ENCODE data around the gene FMN1. TPM values are rescaled to one million over a fixed set of nuclear protein-coding genes. Genes with fewer than 3 reads are reported as not detected.

Gene FMN1
- total and polyA plus RNA-seq, 7 donors: 3.0 to 19.9 (median 6.7) TPM

GRCh38 chr15:32767236-32767635 lies 427.3 kb downstream of the FMN1 start:
- no peaks in the 10 kb centered on the region for H3K36me3 ChIP-seq
- H3K4me3 ChIP-seq: no peak overlapping the region
- 77 to 95% methylated on average over 1 of the region's 1 CpG for WGBS, 2 donors
- H3K27ac ChIP-seq: no peak overlapping the region
- no peaks in the 10 kb centered on the region for H3K27me3 ChIP-seq
- H3K4me1 ChIP-seq: no peaks in the 10 kb centered on the region
- H3K9me3 ChIP-seq: no peaks in the 10 kb centered on the region
- intact Hi-C loops (cut with DNase I): no loop called here
- no peak for TF ChIP-seq POLR2AphosphoS5 (IDR thresholded peaks at IDR 0.05)
- TF ChIP-seq, protein P1, sequence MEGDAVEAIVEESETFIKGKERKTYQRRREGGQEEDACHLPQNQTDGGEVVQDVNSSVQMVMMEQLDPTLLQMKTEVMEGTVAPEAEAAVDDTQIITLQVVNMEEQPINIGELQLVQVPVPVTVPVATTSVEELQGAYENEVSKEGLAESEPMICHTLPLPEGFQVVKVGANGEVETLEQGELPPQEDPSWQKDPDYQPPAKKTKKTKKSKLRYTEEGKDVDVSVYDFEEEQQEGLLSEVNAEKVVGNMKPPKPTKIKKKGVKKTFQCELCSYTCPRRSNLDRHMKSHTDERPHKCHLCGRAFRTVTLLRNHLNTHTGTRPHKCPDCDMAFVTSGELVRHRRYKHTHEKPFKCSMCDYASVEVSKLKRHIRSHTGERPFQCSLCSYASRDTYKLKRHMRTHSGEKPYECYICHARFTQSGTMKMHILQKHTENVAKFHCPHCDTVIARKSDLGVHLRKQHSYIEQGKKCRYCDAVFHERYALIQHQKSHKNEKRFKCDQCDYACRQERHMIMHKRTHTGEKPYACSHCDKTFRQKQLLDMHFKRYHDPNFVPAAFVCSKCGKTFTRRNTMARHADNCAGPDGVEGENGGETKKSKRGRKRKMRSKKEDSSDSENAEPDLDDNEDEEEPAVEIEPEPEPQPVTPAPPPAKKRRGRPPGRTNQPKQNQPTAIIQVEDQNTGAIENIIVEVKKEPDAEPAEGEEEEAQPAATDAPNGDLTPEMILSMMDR (IDR thresholded peaks at IDR 0.05): no peak
- no peak for TF ChIP-seq POLR2A (IDR thresholded peaks at IDR 0.05)
- TF ChIP-seq EP300 (IDR thresholded peaks at IDR 0.05): no peak
- DNase-seq: no peak

- no peaks in the 10 kb centered on the region for H3K4me1 ChIP-seq
- intact Hi-C loops (cut with DNase I): no loop called here
- H3K4me3 ChIP-seq: no peak overlapping the region
- no peak overlapping the region for H3K27ac ChIP-seq
- H3K9me3 ChIP-seq: no peaks in the 10 kb centered on the region
- TF ChIP-seq POLR2AphosphoS5 (IDR thresholded peaks at IDR 0.05): no peak
- TF ChIP-seq, protein P1 (IDR thresholded peaks at IDR 0.05): no peak
- TF ChIP-seq EP300 (IDR thresholded peaks at IDR 0.05): no peak
- no peak for DNase-seq
- H3K27me3 ChIP-seq: no peaks in the 10 kb centered on the region
- 80 to 81% methylated on average over 3 of the region's 3 CpGs for WGBS, 2 donors
- no peaks in the 10 kb centered on the region for H3K36me3 ChIP-seq
Measured at GRCh38 chr15:32766101-32766500, 428.4 kb downstream of the FMN1 start.

DNA sequence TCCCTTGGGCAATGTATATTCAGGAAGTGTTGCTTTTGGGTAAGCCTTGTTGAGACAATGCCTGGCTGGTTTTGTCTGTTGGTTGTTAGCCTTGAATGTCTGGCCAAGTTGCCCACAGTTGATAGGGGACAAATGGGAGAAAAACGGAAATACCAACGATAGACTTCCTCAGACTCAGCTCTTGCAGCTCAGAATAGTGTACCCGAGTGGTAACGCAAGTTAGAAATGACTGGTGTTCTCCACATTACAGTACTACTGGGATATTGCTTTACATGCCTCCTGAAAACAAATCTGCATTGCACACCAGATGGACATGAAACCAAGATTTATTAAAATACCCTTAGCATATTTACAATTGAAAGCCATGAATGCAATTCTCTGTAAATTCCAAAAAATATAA lies 429.3 kb downstream of the FMN1 start:
- Histone ChIP-seq H3K36me3 (no peaks in the 10 kb centered on the region), H3K27me3 (no peaks in the 10 kb centered on the region), H3K27ac (no peak overlapping the region), H3K4me1 (no peaks in the 10 kb centered on the region), H3K4me3 (no peak overlapping the region), H3K9me3 (no peaks in the 10 kb centered on the region)
- intact Hi-C loops (cut with DNase I): no loop called here
- 61 to 71% methylated on average over 4 of the region's 4 CpGs for WGBS, 2 donors
- no peak for DNase-seq
- TF ChIP-seq EP300 (IDR thresholded peaks at IDR 0.05) (no peak), POLR2A (IDR thresholded peaks at IDR 0.05) (no peak)

DNA sequence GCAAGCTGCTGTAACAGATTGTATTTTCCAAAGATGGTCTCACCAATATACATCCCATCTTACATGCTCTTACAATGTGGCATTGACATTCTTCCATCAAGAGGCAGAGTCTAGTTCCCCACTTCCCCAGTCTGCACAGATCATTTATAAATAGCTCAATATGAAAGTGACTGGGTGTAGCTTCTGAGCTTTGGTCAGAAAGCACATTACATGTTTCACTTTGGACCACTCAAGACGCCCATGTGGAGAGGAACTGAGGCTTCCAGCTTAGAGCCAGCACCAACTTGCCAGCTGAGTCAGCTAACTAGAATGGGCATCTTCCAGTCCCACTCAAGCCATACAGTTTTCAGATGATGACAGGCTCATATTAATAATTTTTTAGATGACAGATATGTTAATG lies 431.2 kb downstream of the FMN1 start:
- H3K27ac ChIP-seq: no peak overlapping the region
- no peaks in the 10 kb centered on the region for H3K4me1 ChIP-seq
- intact Hi-C loops (cut with DNase I): no loop called here
- TF ChIP-seq, protein P1 (IDR thresholded peaks at IDR 0.05): no peak
- no peak for TF ChIP-seq POLR2A (IDR thresholded peaks at IDR 0.05)
- no peak for TF ChIP-seq EP300 (IDR thresholded peaks at IDR 0.05)
- TF ChIP-seq POLR2AphosphoS5 (IDR thresholded peaks at IDR 0.05): no peak
- 81 to 94% methylated on average over 1 of the region's 1 CpG for WGBS, 2 donors
- H3K27me3 ChIP-seq: no peaks in the 10 kb centered on the region
- no peaks in the 10 kb centered on the region for H3K9me3 ChIP-seq
- no peak for DNase-seq
- no peaks in the 10 kb centered on the region for H3K36me3 ChIP-seq
- no peak overlapping the region for H3K4me3 ChIP-seq

- H3K9me3 ChIP-seq: no peaks in the 10 kb centered on the region
- DNase-seq: no peak
- no peak overlapping the region for H3K27ac ChIP-seq
- TF ChIP-seq, protein P1 (IDR thresholded peaks at IDR 0.05): no peak
- TF ChIP-seq POLR2AphosphoS5 (IDR thresholded peaks at IDR 0.05) (no peak), EP300 (IDR thresholded peaks at IDR 0.05) (no peak), POLR2A (IDR thresholded peaks at IDR 0.05) (no peak)
- H3K4me3 ChIP-seq: no peak overlapping the region
- 85% methylated on average over 2 of the region's 2 CpGs for WGBS, 2 donors
- H3K36me3 ChIP-seq: no peaks in the 10 kb centered on the region
- no peaks in the 10 kb centered on the region for H3K27me3 ChIP-seq
- no peaks in the 10 kb centered on the region for H3K4me1 ChIP-seq
- intact Hi-C loops (cut with DNase I): no loop called here
Measured at GRCh38 chr15:32757426-32757825, 437.1 kb downstream of the FMN1 start.
